K562 (cell line): ENCODE data around the gene PPP1R14D. TPM values are rescaled to one million over a fixed set of nuclear protein-coding genes. Genes with fewer than 3 reads are reported as not detected.

Experiments
- BHLHE40 ChIP-seq: IDR thresholded peaks from 2 replicates; pipeline ENCODE4 v1.6.1; 2011; ENCODE audit warnings: low read length, improper control_type of control experiment
- CCAR2 ChIP-seq: fragments of 200-400 bp; formaldehyde crosslinking; IDR thresholded peaks from 2 replicates; pipeline ENCODE4 v1.6.1; 2017; ENCODE audit warnings: mild to moderate bottlenecking, low read depth, low read length
- DACH1 ChIP-seq: fragments of 450-650 bp; IDR thresholded peaks from 2 replicates; pipeline ENCODE4 v1.6.1; 2018; ENCODE audit not compliant: partially characterized antibody
- KDM2B ChIP-seq: fragments of 250-450 bp; sonication (Bioruptor Pico); IDR thresholded peaks from 2 replicates; pipeline ENCODE4 v1.8.0; 2021; ENCODE audit warnings: mild to moderate bottlenecking, moderate library complexity
- MAX ChIP-seq: sonication (generic); formaldehyde crosslinking; IDR thresholded peaks from 2 replicates; pipeline ENCODE4 v1.9.0; 2022; ENCODE audit warnings: mild to moderate bottlenecking, missing genetic modification reagents
- MAZ ChIP-seq, 2 experiments: fragments of 450-650 bp in 1 of 2; sonication (generic) in 1 of 2; formaldehyde crosslinking; IDR thresholded peaks in 1 of 2; conservative IDR thresholded peaks in 1 of 2; 2 replicates each; pipeline versions ENCODE4 v1.4.0 to v1.5.0; 2020; ENCODE audit warnings: mild to moderate bottlenecking in 1 of 2, missing genetic modification reagents in 1 of 2
- MYC ChIP-seq, 2 experiments: fragments of 250-450 bp in 1 of 2; sonication (Bioruptor Pico) in 1 of 2; IDR thresholded peaks; 2 replicates each; pipeline versions ENCODE4 v1.5.1 to v1.6.1; 2012 to 2021; ENCODE audit warnings: low read depth in 2 of 2, borderline replicate concordance in 1 of 2, improper control_type of control experiment in 1 of 2, low read length in 1 of 2, mild to moderate bottlenecking in 1 of 2, moderate library complexity in 1 of 2
- NCOA6 ChIP-seq: fragments of 450-650 bp; IDR thresholded peaks from 2 replicates; pipeline ENCODE4 v1.6.1; 2017; ENCODE audit warnings: mild to moderate bottlenecking
- RCOR1 ChIP-seq, 2 experiments: IDR thresholded peaks; 2 replicates each; pipeline ENCODE4 v1.6.1; 2012; ENCODE audit warnings: low read depth in 2 of 2, low read length in 2 of 2, borderline replicate concordance in 1 of 2, improper control_type of control experiment in 1 of 2
- SPI1 ChIP-seq: IDR thresholded peaks from 2 replicates; pipeline ENCODE4 v1.6.1; 2011; ENCODE audit warnings: low read depth, low read length, control low read depth, borderline replicate concordance
- TFAM ChIP-seq: fragments of 250-450 bp; sonication (Bioruptor Pico); conservative IDR thresholded peaks from 2 replicates; pipeline ENCODE4 v1.5.0; 2021; ENCODE audit warnings: mild to moderate bottlenecking, moderate library complexity
- YY1 ChIP-seq, 3 experiments: IDR thresholded peaks; 2 replicates each; pipeline ENCODE4 v1.6.1; 2011; ENCODE audit warnings: low read length in 2 of 3, mild to moderate bottlenecking in 2 of 3, moderate library complexity in 2 of 3, borderline replicate concordance in 1 of 3, control low read depth in 1 of 3, low read depth in 1 of 3; ENCODE audit not compliant: insufficient read depth in 3 of 3, insufficient replicate concordance in 2 of 3, control insufficient read depth in 1 of 3, insufficient read length in 1 of 3; ENCODE audit errors: extremely low read depth in 1 of 3
- ZEB2 ChIP-seq: fragments of 450-650 bp; IDR thresholded peaks from 2 replicates; pipeline ENCODE4 v1.6.1; 2016
- ZNF57 ChIP-seq: fragments of 450-650 bp; formaldehyde crosslinking; IDR thresholded peaks from 2 replicates; pipeline ENCODE4 v1.4.0; 2020; ENCODE audit warnings: mild to moderate bottlenecking, moderate library complexity
- ZNF589 ChIP-seq: fragments of 200-800 bp; sonication (Bioruptor generic); IDR thresholded peaks from 2 replicates; pipeline ENCODE4 v1.6.1; 2016; ENCODE audit warnings: low read depth, missing genetic modification characterization, missing compliant biosample characterization
- polyA plus RNA-seq, 8 experiments: library from polyadenylated mRNA; depleted of rRNA in 4 of 8; stranded (reverse) in 5 of 8; unstranded in 3 of 8; fragments of >200 nt; fragmentation: Nextera tagmentation in 2 of 8; fragmentation: Illumina TruSeq in 1 of 8; extraction: Ambion mirVana in 2 of 8; extraction: Trizol in 1 of 8; gene quantifications; 2 replicates each; pipeline versions ENCODE4 v1.2.1 to v1.2.3, GENCODE V29; 2011 to 2014; ENCODE audit warnings: inconsistent platforms in 1 of 8, missing spikeins in 1 of 8
- total RNA-seq, 7 experiments: library from RNA; depleted of rRNA in 6 of 7; stranded (reverse); fragments of >200 nt in 6 of 7; fragmentation: Illumina TruSeq in 2 of 7; extraction: Trizol in 2 of 7; gene quantifications; 2 replicates each; pipeline versions ENCODE4 v1.2.1 to v1.2.3, GENCODE V29; 2011 to 2021; ENCODE audit warnings: low replicate concordance in 1 of 7
- TF ChIP-seq, protein P1 (sequence below): fragments of 250-450 bp; sonication (Bioruptor Pico); IDR thresholded peaks from 2 replicates; pipeline ENCODE4 v1.4.0; 2020; ENCODE audit warnings: borderline replicate concordance
- TF ChIP-seq, protein P2 (sequence below): fragments of 250-450 bp; sonication (Bioruptor Pico); IDR thresholded peaks from 2 replicates; pipeline ENCODE4 v1.5.0; 2022; ENCODE audit warnings: mild to moderate bottlenecking
- TF ChIP-seq, protein P3 (sequence below): fragments of 450-650 bp; formaldehyde crosslinking; IDR thresholded peaks from 2 replicates; pipeline ENCODE4 v1.4.0; 2020; ENCODE audit warnings: mild to moderate bottlenecking, mixed read lengths

The PPP1R14D gene
- total and polyA plus RNA-seq, 9 of the 15 experiments (the other 6 are each of a cell fraction or from before 2014, with no cell fraction given) = 0.11 to 0.18 TPM; not detected in 7

GRCh38 chr15:40859206-40859851, 30.8 kb upstream of the PPP1R14D start (continued):
- TF ChIP-seq, protein P1, sequence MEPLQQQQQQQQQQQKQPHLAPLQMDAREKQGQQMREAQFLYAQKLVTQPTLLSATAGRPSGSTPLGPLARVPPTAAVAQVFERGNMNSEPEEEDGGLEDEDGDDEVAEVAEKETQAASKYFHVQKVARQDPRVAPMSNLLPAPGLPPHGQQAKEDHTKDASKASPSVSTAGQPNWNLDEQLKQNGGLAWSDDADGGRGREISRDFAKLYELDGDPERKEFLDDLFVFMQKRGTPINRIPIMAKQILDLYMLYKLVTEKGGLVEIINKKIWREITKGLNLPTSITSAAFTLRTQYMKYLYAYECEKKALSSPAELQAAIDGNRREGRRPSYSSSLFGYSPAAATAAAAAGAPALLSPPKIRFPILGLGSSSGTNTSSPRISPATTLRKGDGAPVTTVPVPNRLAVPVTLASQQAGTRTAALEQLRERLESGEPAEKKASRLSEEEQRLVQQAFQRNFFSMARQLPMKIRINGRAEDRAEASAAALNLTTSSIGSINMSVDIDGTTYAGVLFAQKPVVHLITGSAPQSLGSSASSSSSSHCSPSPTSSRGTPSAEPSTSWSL (CRISPR knock-in tag) = no peak
- TF ChIP-seq KDM2B (no peak), BHLHE40 (peak; percentile 73), CCAR2 (no peak), DACH1 (peak; percentile 37), MAX (CRISPR knock-in tag) (peak; percentile 50), TFAM (no peak), YY1 (IDR thresholded peaks at IDR 0.05; ENCODE audit: borderline replicate concordance in 1 of 3, control insufficient read depth in 1 of 3, extremely low read depth in 1 of 3, insufficient read depth in 3 of 3, insufficient read length in 1 of 3, insufficient replicate concordance in 2 of 3, low read depth in 1 of 3, low read length in 2 of 3) (peak in 1 of 3 experiments; percentile 36), ZNF589 (CRISPR knock-in tag) (no peak), ZNF57 (CRISPR knock-in tag) (no peak), NCOA6 (no peak), RCOR1 (IDR thresholded peaks at IDR 0.05; ENCODE audit: borderline replicate concordance in 1 of 2, low read depth in 2 of 2, low read length in 2 of 2) (0 out of 4 replicates have a peak, but pooled peaks of 1 of the 2 experiments have one; percentile 34), MAZ (CRISPR knock-in tag; conservative IDR thresholded peaks at IDR 0.05 in 1 of 2, IDR thresholded peaks at IDR 0.05 in 1 of 2) (no peak), MYC (IDR thresholded peaks at IDR 0.05; ENCODE audit: low read depth, low read length) (0 out of 2 replicates have a peak, but pooled peaks have one; percentile 37), MYC (CRISPR knock-in tag; IDR thresholded peaks at IDR 0.05; ENCODE audit: borderline replicate concordance, low read depth) (no peak), ZEB2 (0 out of 2 replicates have a peak, but pooled peaks have one; percentile 20), SPI1 (no peak)
- TF ChIP-seq, protein P2, sequence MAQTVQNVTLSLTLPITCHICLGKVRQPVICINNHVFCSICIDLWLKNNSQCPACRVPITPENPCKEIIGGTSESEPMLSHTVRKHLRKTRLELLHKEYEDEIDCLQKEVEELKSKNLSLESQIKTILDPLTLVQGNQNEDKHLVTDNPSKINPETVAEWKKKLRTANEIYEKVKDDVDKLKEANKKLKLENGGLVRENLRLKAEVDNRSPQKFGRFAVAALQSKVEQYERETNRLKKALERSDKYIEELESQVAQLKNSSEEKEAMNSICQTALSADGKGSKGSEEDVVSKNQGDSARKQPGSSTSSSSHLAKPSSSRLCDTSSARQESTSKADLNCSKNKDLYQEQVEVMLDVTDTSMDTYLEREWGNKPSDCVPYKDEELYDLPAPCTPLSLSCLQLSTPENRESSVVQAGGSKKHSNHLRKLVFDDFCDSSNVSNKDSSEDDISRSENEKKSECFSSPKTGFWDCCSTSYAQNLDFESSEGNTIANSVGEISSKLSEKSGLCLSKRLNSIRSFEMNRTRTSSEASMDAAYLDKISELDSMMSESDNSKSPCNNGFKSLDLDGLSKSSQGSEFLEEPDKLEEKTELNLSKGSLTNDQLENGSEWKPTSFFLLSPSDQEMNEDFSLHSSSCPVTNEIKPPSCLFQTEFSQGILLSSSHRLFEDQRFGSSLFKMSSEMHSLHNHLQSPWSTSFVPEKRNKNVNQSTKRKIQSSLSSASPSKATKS (CRISPR knock-in tag) = no peak
- TF ChIP-seq, protein P3, sequence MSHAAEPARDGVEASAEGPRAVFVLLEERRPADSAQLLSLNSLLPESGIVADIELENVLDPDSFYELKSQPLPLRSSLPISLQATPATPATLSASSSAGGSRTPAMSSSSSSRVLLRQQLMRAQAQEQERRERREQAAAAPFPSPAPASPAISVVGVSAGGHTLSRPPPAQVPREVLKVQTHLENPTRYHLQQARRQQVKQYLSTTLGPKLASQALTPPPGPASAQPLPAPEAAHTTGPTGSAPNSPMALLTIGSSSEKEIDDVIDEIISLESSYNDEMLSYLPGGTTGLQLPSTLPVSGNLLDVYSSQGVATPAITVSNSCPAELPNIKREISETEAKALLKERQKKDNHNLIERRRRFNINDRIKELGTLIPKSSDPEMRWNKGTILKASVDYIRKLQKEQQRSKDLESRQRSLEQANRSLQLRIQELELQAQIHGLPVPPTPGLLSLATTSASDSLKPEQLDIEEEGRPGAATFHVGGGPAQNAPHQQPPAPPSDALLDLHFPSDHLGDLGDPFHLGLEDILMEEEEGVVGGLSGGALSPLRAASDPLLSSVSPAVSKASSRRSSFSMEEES = no peak
